Astrocyte (in vitro differentiated cells and primary cell): ENCODE measurements around the gene TIMM44.

ENCODE experiments used
- CTCF ChIP-seq: IDR thresholded peaks from 2 replicates; pipeline ENCODE4 v1.5.1; 2011; ENCODE audit warnings: low read depth, mild to moderate bottlenecking, inconsistent platforms, low read length, moderate library complexity; ENCODE audit not compliant: insufficient read depth
- EZH2 ChIP-seq: IDR thresholded peaks from 2 replicates; pipeline ENCODE4 v1.6.1; 2012; ENCODE audit warnings: mild to moderate bottlenecking, low read length, inconsistent platforms; ENCODE audit not compliant: insufficient read depth

DNA sequence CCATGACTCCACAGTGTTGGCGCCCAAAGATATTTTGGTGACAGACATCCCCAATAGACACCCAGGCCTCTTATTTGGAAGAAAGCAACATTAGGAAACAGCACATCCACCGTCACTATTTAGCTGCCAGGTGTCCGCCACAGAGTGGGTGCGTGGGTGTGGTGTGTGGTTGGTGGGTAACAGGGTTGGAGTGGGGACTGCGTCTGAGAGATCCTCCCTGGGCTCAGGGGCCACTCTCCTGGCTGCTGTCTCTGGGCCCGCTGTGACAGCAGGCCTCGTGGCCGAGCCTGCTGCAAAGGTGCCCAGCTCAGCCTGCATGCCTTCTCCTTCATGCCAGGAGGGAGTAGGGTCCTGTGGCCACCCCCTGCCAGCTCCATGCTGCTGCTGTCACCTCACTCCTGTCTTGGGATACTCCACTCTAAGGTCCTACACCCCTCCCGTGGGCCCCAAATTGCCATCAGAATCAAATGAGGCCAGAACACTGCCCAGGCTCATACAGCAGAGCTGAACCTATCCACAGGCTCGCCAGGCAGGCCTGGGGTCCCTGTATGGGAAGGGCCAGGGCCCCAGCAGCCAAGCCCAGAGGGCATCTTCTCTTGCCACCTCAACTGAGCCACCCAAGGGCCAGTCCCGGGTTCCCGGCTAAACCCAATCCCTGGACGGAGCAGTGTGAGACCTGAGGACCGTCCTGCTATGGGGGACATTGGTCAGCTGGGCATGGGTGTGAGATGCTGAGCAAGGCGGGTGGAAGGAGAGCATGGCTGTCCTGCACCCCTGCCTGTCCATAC lies 24.7 kb upstream of the TIMM44 start:
- TF ChIP-seq EZH2 (no peak), CTCF (no peak)
